Mammary epithelial cell (primary cell): ENCODE results near the gene HDAC4.

Experiments used
- CTCF ChIP-seq, 2 donors: IDR thresholded peaks in 1 of 2; conservative IDR thresholded peaks in 1 of 2; 2 replicates each; pipeline ENCODE4 v1.5.1; 2011 to 2012; ENCODE audit warnings: inconsistent platforms in 2 of 2, low read length in 2 of 2, mild to moderate bottlenecking in 2 of 2, control low read depth in 1 of 2, low read depth in 1 of 2; ENCODE audit not compliant: insufficient read depth in 1 of 2; ENCODE audit errors: extremely low read depth in 1 of 2
- EZH2 ChIP-seq: IDR thresholded peaks from 2 replicates; pipeline ENCODE4 v1.6.1; 2012; ENCODE audit warnings: low read length, inconsistent platforms, borderline replicate concordance

- TF ChIP-seq CTCF (conservative IDR thresholded peaks at IDR 0.05 in 1 of 2, IDR thresholded peaks at IDR 0.05 in 1 of 2; ENCODE audit: extremely low read depth in 1 of 2, insufficient read depth in 1 of 2, low read depth in 1 of 2, low read length in 2 of 2) = no peak
- no peak for TF ChIP-seq EZH2
These were observed 87.8 kb downstream of the HDAC4 start for GRCh38 chr2:239312741-239313667.
